Body of pancreas (tissue), 4 donors: ENCODE results near the gene RRAGD.

Experiments used
- POLR2A ChIP-seq, 3 donors: fragments of 450-650 bp; IDR thresholded peaks; one replicate each; pipeline ENCODE4 v1.6.1; 2016; ENCODE audit warnings: antibody characterized with exemption in 3 of 3, mild to moderate bottlenecking in 2 of 3
- TF ChIP-seq, protein P1 (sequence below), 7 experiments: fragments of 450-650 bp in 4 of 7; fragments of 200-600 bp in 3 of 7; sonication (generic) in 3 of 7; IDR thresholded peaks; one replicate each; pipeline ENCODE4 v1.5.1; 2016 to 2019; ENCODE audit warnings: antibody characterized with exemption in 7 of 7

DNA sequence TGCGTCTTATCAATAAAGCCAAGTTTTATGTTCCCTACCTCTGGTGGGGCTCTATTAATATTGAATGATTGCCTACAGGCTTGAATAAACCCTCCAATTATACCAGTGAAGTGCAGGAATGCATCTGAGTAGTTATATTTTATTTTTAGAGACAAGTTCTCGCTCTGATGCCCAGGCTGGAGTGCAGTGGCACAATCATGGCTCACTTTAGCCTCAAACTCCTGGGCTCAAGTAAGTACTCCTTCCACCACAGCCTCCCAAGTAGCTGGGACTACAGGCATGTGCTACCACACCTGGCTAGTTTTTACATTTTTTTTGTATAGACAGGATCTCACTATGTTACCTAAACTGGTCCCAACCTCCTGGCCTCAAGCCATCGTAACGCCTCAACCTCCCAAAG lies 33.4 kb downstream of the RRAGD start:
- TF ChIP-seq, protein P1, sequence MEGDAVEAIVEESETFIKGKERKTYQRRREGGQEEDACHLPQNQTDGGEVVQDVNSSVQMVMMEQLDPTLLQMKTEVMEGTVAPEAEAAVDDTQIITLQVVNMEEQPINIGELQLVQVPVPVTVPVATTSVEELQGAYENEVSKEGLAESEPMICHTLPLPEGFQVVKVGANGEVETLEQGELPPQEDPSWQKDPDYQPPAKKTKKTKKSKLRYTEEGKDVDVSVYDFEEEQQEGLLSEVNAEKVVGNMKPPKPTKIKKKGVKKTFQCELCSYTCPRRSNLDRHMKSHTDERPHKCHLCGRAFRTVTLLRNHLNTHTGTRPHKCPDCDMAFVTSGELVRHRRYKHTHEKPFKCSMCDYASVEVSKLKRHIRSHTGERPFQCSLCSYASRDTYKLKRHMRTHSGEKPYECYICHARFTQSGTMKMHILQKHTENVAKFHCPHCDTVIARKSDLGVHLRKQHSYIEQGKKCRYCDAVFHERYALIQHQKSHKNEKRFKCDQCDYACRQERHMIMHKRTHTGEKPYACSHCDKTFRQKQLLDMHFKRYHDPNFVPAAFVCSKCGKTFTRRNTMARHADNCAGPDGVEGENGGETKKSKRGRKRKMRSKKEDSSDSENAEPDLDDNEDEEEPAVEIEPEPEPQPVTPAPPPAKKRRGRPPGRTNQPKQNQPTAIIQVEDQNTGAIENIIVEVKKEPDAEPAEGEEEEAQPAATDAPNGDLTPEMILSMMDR (IDR thresholded peaks at IDR 0.05): no peak
- no peak for TF ChIP-seq POLR2A (IDR thresholded peaks at IDR 0.05)
